ENCODE data around the gene TBC1D22A. TPM values are rescaled to one million over a fixed set of nuclear protein-coding genes. Genes with fewer than 3 reads are reported as not detected.

Gene TBC1D22A
- total RNA-seq, 3 donors from 2014 or later: 19.0 to 23.6 (median 23.6) TPM

GRCh38 chr22:47157486-47158270 is 395.2 kb downstream of the TBC1D22A start:
- Histone ChIP-seq H3K9me3 (peaks cover 2% of the 10 kb centered on the region in 2 donors), H3K27ac (no peak overlapping the region), H3K4me3 (no peak overlapping the region), H3K36me3 (no peaks in the 10 kb centered on the region), H3K4me1 (no peaks in the 10 kb centered on the region), H3K27me3 (no peaks in the 10 kb centered on the region)
- DNase-seq (ENCODE audit: low spot score in 2 of 2): no peak
- intact Hi-C loops (cut with DNase I; ENCODE audit: low total_unique reads): no loop called here
- TF ChIP-seq, protein P1, sequence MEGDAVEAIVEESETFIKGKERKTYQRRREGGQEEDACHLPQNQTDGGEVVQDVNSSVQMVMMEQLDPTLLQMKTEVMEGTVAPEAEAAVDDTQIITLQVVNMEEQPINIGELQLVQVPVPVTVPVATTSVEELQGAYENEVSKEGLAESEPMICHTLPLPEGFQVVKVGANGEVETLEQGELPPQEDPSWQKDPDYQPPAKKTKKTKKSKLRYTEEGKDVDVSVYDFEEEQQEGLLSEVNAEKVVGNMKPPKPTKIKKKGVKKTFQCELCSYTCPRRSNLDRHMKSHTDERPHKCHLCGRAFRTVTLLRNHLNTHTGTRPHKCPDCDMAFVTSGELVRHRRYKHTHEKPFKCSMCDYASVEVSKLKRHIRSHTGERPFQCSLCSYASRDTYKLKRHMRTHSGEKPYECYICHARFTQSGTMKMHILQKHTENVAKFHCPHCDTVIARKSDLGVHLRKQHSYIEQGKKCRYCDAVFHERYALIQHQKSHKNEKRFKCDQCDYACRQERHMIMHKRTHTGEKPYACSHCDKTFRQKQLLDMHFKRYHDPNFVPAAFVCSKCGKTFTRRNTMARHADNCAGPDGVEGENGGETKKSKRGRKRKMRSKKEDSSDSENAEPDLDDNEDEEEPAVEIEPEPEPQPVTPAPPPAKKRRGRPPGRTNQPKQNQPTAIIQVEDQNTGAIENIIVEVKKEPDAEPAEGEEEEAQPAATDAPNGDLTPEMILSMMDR (IDR thresholded peaks at IDR 0.05): no peak
- no peak for TF ChIP-seq POLR2AphosphoS5 (IDR thresholded peaks at IDR 0.05)
- TF ChIP-seq POLR2A (IDR thresholded peaks at IDR 0.05): no peak

DNA sequence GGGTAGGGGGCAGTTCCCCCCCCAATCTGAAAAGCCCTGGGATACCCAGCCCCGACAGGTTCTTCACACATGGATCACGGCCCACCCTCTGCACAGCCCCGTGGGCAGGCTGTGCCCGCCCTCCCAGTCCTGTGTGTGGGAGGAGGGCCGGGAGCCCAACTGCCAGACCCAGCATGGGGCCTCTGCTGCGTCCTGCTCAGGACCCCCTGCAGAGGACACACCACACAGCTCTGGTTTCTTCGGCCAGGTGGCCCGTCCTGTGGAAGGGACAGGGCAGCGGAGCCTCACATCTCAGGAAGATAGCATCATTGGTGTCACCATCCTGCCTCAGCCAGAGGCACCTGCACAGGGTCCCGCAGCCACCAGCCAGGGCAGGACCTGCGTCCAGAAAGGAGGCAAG is 396.0 kb downstream of the TBC1D22A start:
- intact Hi-C loops (cut with DNase I; ENCODE audit: low total_unique reads): no loop called here
- Histone ChIP-seq H3K4me3 (no peak overlapping the region), H3K36me3 (no peaks in the 10 kb centered on the region), H3K9me3 (no peaks in the 10 kb centered on the region), H3K27ac (no peak overlapping the region), H3K27me3 (no peaks in the 10 kb centered on the region), H3K4me1 (no peaks in the 10 kb centered on the region)
- TF ChIP-seq, protein P1 (IDR thresholded peaks at IDR 0.05): no peak
- TF ChIP-seq POLR2AphosphoS5 (IDR thresholded peaks at IDR 0.05) (no peak), POLR2A (IDR thresholded peaks at IDR 0.05) (no peak)
- DNase-seq (ENCODE audit: low spot score in 2 of 2): no peak

- Histone ChIP-seq H3K27ac (no peak overlapping the region), H3K27me3 (no peaks in the 10 kb centered on the region), H3K9me3 (no peaks in the 10 kb centered on the region), H3K36me3 (no peaks in the 10 kb centered on the region), H3K4me1 (no peaks in the 10 kb centered on the region), H3K4me3 (no peak overlapping the region)
- intact Hi-C loops (cut with DNase I; ENCODE audit: low total_unique reads): no loop called here
- no peak for DNase-seq (ENCODE audit: low spot score in 2 of 2)
- TF ChIP-seq POLR2A (IDR thresholded peaks at IDR 0.05) (no peak), POLR2AphosphoS5 (IDR thresholded peaks at IDR 0.05) (no peak)
- TF ChIP-seq, protein P1 (IDR thresholded peaks at IDR 0.05): no peak
These were observed 397.1 kb downstream of the TBC1D22A start for GRCh38 chr22:47159592-47159991.

GRCh38 chr22:47160141-47160541 is 397.7 kb downstream of the TBC1D22A start:
- no peaks in the 10 kb centered on the region for H3K9me3 ChIP-seq
- no peak for DNase-seq (ENCODE audit: low spot score in 2 of 2)
- H3K27ac ChIP-seq: no peak overlapping the region
- no peaks in the 10 kb centered on the region for H3K36me3 ChIP-seq
- TF ChIP-seq POLR2A (IDR thresholded peaks at IDR 0.05) (no peak), POLR2AphosphoS5 (IDR thresholded peaks at IDR 0.05) (no peak)
- H3K4me1 ChIP-seq: no peaks in the 10 kb centered on the region
- intact Hi-C loops (cut with DNase I; ENCODE audit: low total_unique reads): no loop called here
- H3K4me3 ChIP-seq: no peak overlapping the region
- no peaks in the 10 kb centered on the region for H3K27me3 ChIP-seq

- peak in 1 of 2 donors; percentile 7 for DNase-seq (ENCODE audit: low spot score in 2 of 2)
- no peaks in the 10 kb centered on the region for H3K4me1 ChIP-seq
- H3K27ac ChIP-seq: no peak overlapping the region
- H3K27me3 ChIP-seq: no peaks in the 10 kb centered on the region
- intact Hi-C loops (cut with DNase I; ENCODE audit: low total_unique reads): no loop called here
- H3K4me3 ChIP-seq: no peak overlapping the region
- TF ChIP-seq, protein P1 (IDR thresholded peaks at IDR 0.05): no peak
- no peak for TF ChIP-seq POLR2AphosphoS5 (IDR thresholded peaks at IDR 0.05)
- no peak for TF ChIP-seq POLR2A (IDR thresholded peaks at IDR 0.05)
- H3K36me3 ChIP-seq: no peaks in the 10 kb centered on the region
- H3K9me3 ChIP-seq: no peaks in the 10 kb centered on the region
These were observed 398.5 kb downstream of the TBC1D22A start for GRCh38 chr22:47160781-47161520.
